ENCODE results near the gene CDK1. TPM values are rescaled to one million over a fixed set of nuclear protein-coding genes. Genes with fewer than 3 reads are reported as not detected.
A peak's percentile ranks its signal among the peaks of the same experiment; 100 is the strongest.

The CDK1 gene
- total RNA-seq, 1 experiment from 2014 or later = 78.9 TPM

GRCh38 chr10:60800918-60801317, 22.6 kb downstream of the CDK1 start:
- H3K4ac ChIP-seq (ENCODE audit: low read depth, low read length) = no peak overlapping the region
- no peak overlapping the region for H2BK20ac ChIP-seq (ENCODE audit: low read depth, low read length, poor library complexity, severe bottlenecking)
- H3K36me3 Mint-ChIP-seq (ENCODE audit: insufficient read depth in 1 of 3, low read depth in 3 of 3) = peaks cover 5 to 14% (median 9%) of the 10 kb centered on the region in 3 experiments; a peak in 6 of 7 replicates
- no peak overlapping the region for H3K14ac ChIP-seq (ENCODE audit: insufficient read depth, low read length)
- H2BK120ac ChIP-seq (ENCODE audit: low read depth, low read length, poor library complexity, severe bottlenecking) = no peak overlapping the region
- no peak overlapping the region for H2BK15ac ChIP-seq (ENCODE audit: low read depth, low read length)
- no peaks in the 10 kb centered on the region for H3K79me1 ChIP-seq (ENCODE audit: insufficient read depth, low read depth, low read length, poor library complexity, severe bottlenecking)
- H3K4me1 ChIP-seq (ENCODE audit: insufficient read depth, low read length) = no peaks in the 10 kb centered on the region
- no peak overlapping the region for H4K91ac ChIP-seq (ENCODE audit: insufficient read length, low read depth, low read length)
- H3K9me3 Mint-ChIP-seq = no peaks in the 10 kb centered on the region
- H3K27me3 ChIP-seq (ENCODE audit: insufficient read depth, low read length) = no peaks in the 10 kb centered on the region
- no peak overlapping the region for H3K4me3 Mint-ChIP-seq
- H3K23ac ChIP-seq (ENCODE audit: insufficient read length, low read depth, low read length) = no peak overlapping the region
- no peak for DNase-seq
- H3K4me2 ChIP-seq (ENCODE audit: insufficient read depth, insufficient read length, low read length) = no peak overlapping the region
- no peak overlapping the region for H3T11ph ChIP-seq (ENCODE audit: low read length)
- H3K4me1 Mint-ChIP-seq = peaks cover 2 to 15% of the 10 kb centered on the region in 2 experiments
- peak overlapping the region in 1 of 3 experiments; percentile 82; a peak in 2 of 7 replicates for H3K27ac Mint-ChIP-seq
- H3K9me3 ChIP-seq (ENCODE audit: control insufficient read depth, low read depth, low read length) = no peaks in the 10 kb centered on the region
- H2AK5ac ChIP-seq (ENCODE audit: insufficient read length, low read length) = no peak overlapping the region
- no peak overlapping the region for H3K27ac ChIP-seq (ENCODE audit: insufficient read length, low read depth, low read length)
- H2BK5ac ChIP-seq (ENCODE audit: insufficient read length, low read length) = no peak overlapping the region
- TF ChIP-seq CTCF (conservative IDR thresholded peaks at IDR 0.05) = no peak
- no peak overlapping the region for H3K56ac ChIP-seq (ENCODE audit: insufficient read length, low read depth, low read length)
- H3K9ac ChIP-seq (ENCODE audit: extremely low read depth, insufficient read length, low read length) = no peak overlapping the region
- no peaks in the 10 kb centered on the region for H3K27me3 Mint-ChIP-seq (ENCODE audit: low read depth)
- no peaks in the 10 kb centered on the region for H3K23me2 ChIP-seq (ENCODE audit: insufficient read length, low read depth, low read length, poor library complexity, severe bottlenecking)
- no peak overlapping the region for H4K5ac ChIP-seq (ENCODE audit: insufficient read length, low read depth, low read length)
- H4K20me1 ChIP-seq (ENCODE audit: control insufficient read depth, insufficient read depth, insufficient read length) = no peaks in the 10 kb centered on the region
- no peak overlapping the region for H2BK12ac ChIP-seq (ENCODE audit: insufficient read length, low read depth, low read length)
- no peaks in the 10 kb centered on the region for H3K79me2 ChIP-seq (ENCODE audit: insufficient read depth, low read length)
- H4K8ac ChIP-seq (replicated peaks; ENCODE audit: insufficient read length, low read depth, low read length) = no peak overlapping the region
- H2AFZ ChIP-seq (ENCODE audit: low read length) = no peak overlapping the region
- no peak overlapping the region for H3K18ac ChIP-seq (ENCODE audit: insufficient read length, low read depth, low read length)
